ENCODE results near the gene CATSPERD.

- TF ChIP-seq POLR2A (IDR thresholded peaks at IDR 0.05) (no peak), CTCF (IDR thresholded peaks at IDR 0.05) (no peak)
Observed at GRCh38 chr19:5749505-5749904, 29.1 kb downstream of the CATSPERD start.
